Esophagus muscularis mucosa (tissue), 4 donors: ENCODE measurements around the gene MAPK9. TPM values are rescaled to one million over a fixed set of nuclear protein-coding genes. Genes with fewer than 3 reads are reported as not detected.
A peak's percentile ranks its signal among the peaks of the same experiment; 100 is the strongest.

Source experiments
- DNase-seq: peaks from one replicate; pipeline ENCODE4 v3.0.0-alpha.2; 2017; ENCODE audit errors: extremely low spot score
- H3K27ac ChIP-seq, 4 donors: fragments of 200-600 bp; sonication (generic); replicated peaks in 1 of 4; 1 replicate in 3 of 4; 2 replicates in 1 of 4; pipeline ENCODE4 v1.5.1; 2016 to 2019; ENCODE audit warnings: mild to moderate bottlenecking in 1 of 4
- H3K27me3 ChIP-seq, 4 donors: fragments of 200-600 bp; sonication (generic); one replicate each; pipeline versions ENCODE4 v1.5.1 to v1.6.0; 2016 to 2019
- H3K36me3 ChIP-seq, 4 donors: fragments of 200-600 bp; sonication (generic); one replicate each; pipeline ENCODE4 v1.5.1; 2016 to 2019
- H3K4me1 ChIP-seq, 4 donors: fragments of 200-600 bp; sonication (generic); one replicate each; pipeline ENCODE4 v1.5.1; 2016 to 2019
- H3K4me3 ChIP-seq, 4 donors: fragments of 200-600 bp; sonication (generic); 1 replicate in 2 of 4; 2 replicates in 2 of 4; pipeline ENCODE4 v1.5.1; 2016 to 2019; ENCODE audit warnings: mild to moderate bottlenecking in 4 of 4, moderate library complexity in 1 of 4
- H3K9me3 ChIP-seq, 4 donors: fragments of 200-600 bp; sonication (generic); 1 replicate in 3 of 4; 2 replicates in 1 of 4; pipeline ENCODE4 v1.5.1; 2016 to 2019
- EP300 ChIP-seq: sonication (generic); formaldehyde crosslinking; IDR thresholded peaks from one replicate; pipeline ENCODE4 v1.6.1; 2017; ENCODE audit warnings: antibody characterized with exemption
- POLR2A ChIP-seq: fragments of 450-650 bp; IDR thresholded peaks from one replicate; pipeline ENCODE4 v1.6.1; 2017; ENCODE audit warnings: antibody characterized with exemption, moderate library complexity, mild to moderate bottlenecking, low read depth
- POLR2AphosphoS5 ChIP-seq, 2 donors: sonication (generic); formaldehyde crosslinking; IDR thresholded peaks; one replicate each; pipeline ENCODE4 v1.6.1; 2017; ENCODE audit warnings: antibody characterized with exemption in 2 of 2
- WGBS: methylation state at CpG from one replicate; pipeline ENCODE4 v1.1.5; 2018; 5-methylcytosine and 5-hydroxymethylcytosine counted together
- intact Hi-C: fragments of 100-400 bp; cut with DNase I; formaldehyde crosslinking; loops from one replicate; pipeline ENCODE4 v1.15.1; 2023
- total RNA-seq, 4 donors: library from RNA; depleted of rRNA; stranded (reverse); fragments of >200 nt; gene quantifications; one replicate each; pipeline versions ENCODE4 v1.1.0 to v1.2.1, GENCODE V29; 2016
- TF ChIP-seq, protein P1 (sequence below), 3 experiments: fragments of 200-600 bp in 2 of 3; fragments of 450-650 bp in 1 of 3; sonication (generic) in 2 of 3; IDR thresholded peaks; one replicate each; pipeline ENCODE4 v1.5.1; 2017 to 2019; ENCODE audit warnings: antibody characterized with exemption in 3 of 3, mild to moderate bottlenecking in 2 of 3, moderate library complexity in 1 of 3

The MAPK9 gene
- total RNA-seq, 4 donors from 2014 or later = 36.4 to 42.3 (median 37.8) TPM

DNA sequence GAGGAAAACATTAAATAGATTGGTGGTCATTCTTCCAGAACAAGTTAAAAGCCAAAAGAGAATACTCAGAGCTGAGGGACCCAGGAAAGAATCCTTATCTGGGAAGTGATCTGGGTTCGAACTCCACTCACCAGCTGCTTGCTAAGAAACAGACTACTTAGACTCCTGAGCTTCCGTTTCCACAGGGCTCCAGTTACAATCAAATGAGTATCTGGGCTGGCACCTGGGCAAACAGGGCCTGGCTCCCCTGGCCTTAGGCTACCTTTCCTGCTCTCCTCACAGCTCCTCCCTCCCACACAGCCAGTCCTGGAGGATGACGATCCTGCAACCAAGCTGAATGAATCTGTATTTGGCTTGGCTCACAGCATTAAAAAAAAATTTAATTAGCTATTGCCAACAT lies 2.5 kb downstream of the MAPK9 start:
- peaks cover 19 to 37% (median 31%) of the 10 kb centered on the region in 4 donors for H3K4me1 ChIP-seq
- H3K9me3 ChIP-seq = no peaks in the 10 kb centered on the region
- DNase-seq = no peak
- no peak overlapping the region for H3K4me3 ChIP-seq
- no peak for TF ChIP-seq POLR2AphosphoS5 (IDR thresholded peaks at IDR 0.05)
- TF ChIP-seq, protein P1, sequence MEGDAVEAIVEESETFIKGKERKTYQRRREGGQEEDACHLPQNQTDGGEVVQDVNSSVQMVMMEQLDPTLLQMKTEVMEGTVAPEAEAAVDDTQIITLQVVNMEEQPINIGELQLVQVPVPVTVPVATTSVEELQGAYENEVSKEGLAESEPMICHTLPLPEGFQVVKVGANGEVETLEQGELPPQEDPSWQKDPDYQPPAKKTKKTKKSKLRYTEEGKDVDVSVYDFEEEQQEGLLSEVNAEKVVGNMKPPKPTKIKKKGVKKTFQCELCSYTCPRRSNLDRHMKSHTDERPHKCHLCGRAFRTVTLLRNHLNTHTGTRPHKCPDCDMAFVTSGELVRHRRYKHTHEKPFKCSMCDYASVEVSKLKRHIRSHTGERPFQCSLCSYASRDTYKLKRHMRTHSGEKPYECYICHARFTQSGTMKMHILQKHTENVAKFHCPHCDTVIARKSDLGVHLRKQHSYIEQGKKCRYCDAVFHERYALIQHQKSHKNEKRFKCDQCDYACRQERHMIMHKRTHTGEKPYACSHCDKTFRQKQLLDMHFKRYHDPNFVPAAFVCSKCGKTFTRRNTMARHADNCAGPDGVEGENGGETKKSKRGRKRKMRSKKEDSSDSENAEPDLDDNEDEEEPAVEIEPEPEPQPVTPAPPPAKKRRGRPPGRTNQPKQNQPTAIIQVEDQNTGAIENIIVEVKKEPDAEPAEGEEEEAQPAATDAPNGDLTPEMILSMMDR (IDR thresholded peaks at IDR 0.05) = no peak
- TF ChIP-seq POLR2A = no peak
- TF ChIP-seq EP300 = no peak
- WGBS = 67% methylated on average over 3 of the region's 3 CpGs
- no peaks in the 10 kb centered on the region for H3K27me3 ChIP-seq
- no peak overlapping the region for H3K27ac ChIP-seq
- peaks cover 0 to 9% (median 5%) of the 10 kb centered on the region in 4 donors for H3K36me3 ChIP-seq
- intact Hi-C loops = no loop called here

DNA sequence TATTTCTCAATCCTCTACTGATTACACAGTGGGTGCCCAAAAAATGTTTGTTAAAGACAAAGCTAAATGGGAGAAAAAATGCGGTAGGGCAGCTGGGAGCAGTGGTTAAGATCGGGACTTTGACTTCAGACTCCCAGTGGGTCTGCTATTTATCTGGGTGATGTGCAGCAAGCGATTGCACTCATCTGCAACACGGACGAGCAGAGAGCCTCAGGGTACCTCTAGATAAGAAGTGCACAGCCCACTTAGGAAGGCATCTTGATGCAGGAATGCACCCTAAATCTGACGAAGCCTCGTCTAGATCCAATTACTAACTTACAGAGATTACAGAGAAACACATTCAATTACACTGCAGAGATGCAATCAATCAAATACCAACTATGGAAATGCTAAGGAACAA lies 4.0 kb downstream of the MAPK9 start:
- Histone ChIP-seq H3K36me3 (peaks cover 0 to 14% (median 5%) of the 10 kb centered on the region in 4 donors), H3K27ac (no peak overlapping the region), H3K27me3 (no peaks in the 10 kb centered on the region), H3K9me3 (no peaks in the 10 kb centered on the region), H3K4me1 (peaks cover 18 to 32% (median 28%) of the 10 kb centered on the region in 4 donors), H3K4me3 (no peak overlapping the region)
- WGBS = 94% methylated on average over 7 of the region's 7 CpGs
- TF ChIP-seq EP300 (no peak), POLR2A (no peak), POLR2AphosphoS5 (IDR thresholded peaks at IDR 0.05) (no peak)
- TF ChIP-seq, protein P1 (IDR thresholded peaks at IDR 0.05) = no peak
- intact Hi-C loops = no loop called here
- DNase-seq = no peak

GRCh38 chr5:180287404-180287803 lies 4.5 kb downstream of the MAPK9 start:
- peaks cover 16 to 32% (median 27%) of the 10 kb centered on the region in 4 donors for H3K4me1 ChIP-seq
- WGBS = 92% methylated on average over 2 of the region's 2 CpGs

DNA sequence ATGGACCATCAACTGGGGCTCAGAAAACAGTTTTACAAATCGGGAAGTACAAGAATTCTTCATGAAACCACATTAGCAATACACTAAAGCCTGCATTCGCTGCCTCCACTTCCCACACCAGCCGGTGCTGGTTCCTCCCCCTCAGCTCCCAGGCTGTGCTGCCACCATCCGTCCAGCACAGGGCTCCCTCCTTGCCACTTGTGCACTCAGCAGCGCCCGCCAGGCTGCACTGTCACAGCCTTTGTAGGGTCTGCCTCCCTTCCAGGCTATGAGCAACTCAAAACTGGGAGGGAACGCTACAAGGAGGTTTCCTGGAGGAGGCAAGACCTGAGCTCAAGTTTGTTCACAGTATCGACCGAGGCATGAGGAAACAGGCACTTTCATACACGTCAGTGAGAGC lies 7.7 kb downstream of the MAPK9 start:
- intact Hi-C loops = no loop called here
- Histone ChIP-seq H3K4me1 (peaks cover 5 to 12% (median 10%) of the 10 kb centered on the region in 4 donors), H3K4me3 (no peak overlapping the region), H3K27ac (no peak overlapping the region), H3K9me3 (no peaks in the 10 kb centered on the region), H3K36me3 (peaks cover 5 to 44% (median 21%) of the 10 kb centered on the region in 4 donors), H3K27me3 (no peaks in the 10 kb centered on the region)
- 80% methylated on average over 10 of the region's 10 CpGs for WGBS
- TF ChIP-seq, protein P1 (IDR thresholded peaks at IDR 0.05) = no peak
- TF ChIP-seq POLR2AphosphoS5 (IDR thresholded peaks at IDR 0.05) (no peak), EP300 (no peak), POLR2A (no peak)
- peak; percentile 78 for DNase-seq

More at GRCh38 chr5:180287404-180287803, 4.5 kb downstream of the MAPK9 start:
- TF ChIP-seq EP300 = no peak
- TF ChIP-seq POLR2A = no peak
- TF ChIP-seq, protein P1 (IDR thresholded peaks at IDR 0.05) = no peak
- no peak for TF ChIP-seq POLR2AphosphoS5 (IDR thresholded peaks at IDR 0.05)
- Histone ChIP-seq H3K4me3 (no peak overlapping the region), H3K9me3 (no peaks in the 10 kb centered on the region), H3K36me3 (peaks cover 0 to 19% (median 7%) of the 10 kb centered on the region in 4 donors), H3K27ac (no peak overlapping the region), H3K27me3 (no peaks in the 10 kb centered on the region)
- no peak for DNase-seq
- intact Hi-C loops = no loop called here

DNA sequence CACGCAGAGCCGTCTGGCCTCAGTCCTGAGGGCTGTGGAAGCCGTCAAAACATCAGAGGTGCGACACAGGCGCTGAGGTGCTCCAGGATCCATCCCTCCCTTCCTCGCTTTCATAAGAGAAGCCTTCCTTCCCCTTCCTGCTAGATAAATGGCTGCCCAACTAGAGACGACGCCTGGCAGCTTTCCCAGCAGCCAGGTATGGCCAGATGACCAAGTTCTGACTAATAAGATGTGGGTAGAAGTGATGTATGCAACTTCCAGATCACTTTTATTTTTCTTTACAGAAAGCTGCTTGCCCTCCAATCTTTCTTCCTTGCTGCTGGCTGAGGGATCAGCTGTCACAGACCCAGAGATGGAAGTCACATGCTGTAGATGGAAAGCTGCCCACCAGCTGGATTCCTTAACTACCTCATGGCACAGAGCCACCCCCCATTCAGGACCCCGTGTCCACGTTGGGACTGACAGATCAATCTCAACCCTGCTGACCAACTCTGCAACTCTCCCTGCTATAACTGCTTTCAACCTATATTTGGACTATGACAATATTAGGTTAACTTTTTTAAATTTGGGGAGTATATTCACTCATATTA lies 8.8 kb downstream of the MAPK9 start:
- peak overlapping the region in 1 of 4 donors; percentile 10 for H3K27ac ChIP-seq
- peak; percentile 55 for DNase-seq
- H3K27me3 ChIP-seq = no peaks in the 10 kb centered on the region
- 51% methylated on average over 10 of the region's 10 CpGs for WGBS
- peaks cover 8 to 54% (median 29%) of the 10 kb centered on the region in 4 donors for H3K36me3 ChIP-seq
- intact Hi-C loops = no loop called here
- TF ChIP-seq POLR2AphosphoS5 (IDR thresholded peaks at IDR 0.05) (no peak), POLR2A (no peak), EP300 (no peak)
- TF ChIP-seq, protein P1 (IDR thresholded peaks at IDR 0.05) = no peak
- H3K4me3 ChIP-seq = no peak overlapping the region
- no peaks in the 10 kb centered on the region for H3K9me3 ChIP-seq
- peaks cover 5 to 12% (median 10%) of the 10 kb centered on the region in 4 donors for H3K4me1 ChIP-seq
